Measurements from ENCODE around the gene PXN.

The PXN gene

GRCh38 chr12:120265473-120266179 is at the start of gene PXN:
Gene PXN (minus strand): TSS chr12:120265730. CDS start chr12:120265629, 101 bp downstream.
- DNase-seq, result peak; percentile 86 to 89

- DNase-seq, result no peak
Measured at GRCh38 chr12:120314220-120314619, 48.7 kb upstream of the PXN start.

- peak; percentile 91 to 94 for DNase-seq
Measured at GRCh38 chr12:120301962-120302815, 36.7 kb upstream of the PXN start, which contains the start of gene SIRT4. Gene SIRT4 (plus strand): TSS chr12:120302321. CDS start chr12:120303562, 1,241 bp downstream.

- DNase-seq, result peak; percentile 93
Measured at GRCh38 chr12:120292661-120293531, 27.4 kb upstream of the PXN start, which contains the start of gene RNU4-1. Gene RNU4-1 (minus strand): TSS chr12:120293237.

- DNase-seq, result no peak
Measured at GRCh38 chr12:120292411-120292660, 26.8 kb upstream of the PXN start.

GRCh38 chr12:120290609-120291305 is 25.2 kb upstream of the PXN start:
- DNase-seq, result peak; percentile 16 to 24

- no peak for DNase-seq
Measured at GRCh38 chr12:120287491-120287890, 22.0 kb upstream of the PXN start.

GRCh38 chr12:120286768-120287490 is 21.4 kb upstream of the PXN start:
- DNase-seq, result no peak

- no peak for DNase-seq
Measured at GRCh38 chr12:120284381-120284780, 18.9 kb upstream of the PXN start.

- DNase-seq, result no peak
Measured at GRCh38 chr12:120283318-120283717, 17.8 kb upstream of the PXN start.

GRCh38 chr12:120278137-120279069 is 12.9 kb upstream of the PXN start:
- no peak for DNase-seq

- no peak for DNase-seq
Measured at GRCh38 chr12:120276734-120277133, 11.2 kb upstream of the PXN start.

- DNase-seq, result no peak
Measured at GRCh38 chr12:120267736-120268135, 2.2 kb upstream of the PXN start.

GRCh38 chr12:120266180-120266870 is 795 bp upstream of the PXN start:
- DNase-seq, result no peak

- no peak for DNase-seq
Measured at GRCh38 chr12:120264904-120265472, 542 bp downstream of the PXN start.

- no peak for DNase-seq
Measured at GRCh38 chr12:120264086-120264903, 1.2 kb downstream of the PXN start.

- DNase-seq, result no peak
Measured at GRCh38 chr12:120263748-120264085, 1.8 kb downstream of the PXN start.

- no peak for DNase-seq
Measured at GRCh38 chr12:120262852-120263747, 2.4 kb downstream of the PXN start.
